Measurements from ENCODE around the gene H1-8. TPM values are rescaled to one million over a fixed set of nuclear protein-coding genes. Genes with fewer than 3 reads are reported as not detected.
A peak's percentile ranks its signal among the peaks of the same experiment; 100 is the strongest.
"Not testable (repeated sequence)": the region's sequence is repeated elsewhere in the genome, so short reads cannot be mapped to it uniquely, and the experiment has no call there.

H1-8 gene
- total and polyA plus RNA-seq, 4 experiments from 2014 or later: not detected

DNA sequence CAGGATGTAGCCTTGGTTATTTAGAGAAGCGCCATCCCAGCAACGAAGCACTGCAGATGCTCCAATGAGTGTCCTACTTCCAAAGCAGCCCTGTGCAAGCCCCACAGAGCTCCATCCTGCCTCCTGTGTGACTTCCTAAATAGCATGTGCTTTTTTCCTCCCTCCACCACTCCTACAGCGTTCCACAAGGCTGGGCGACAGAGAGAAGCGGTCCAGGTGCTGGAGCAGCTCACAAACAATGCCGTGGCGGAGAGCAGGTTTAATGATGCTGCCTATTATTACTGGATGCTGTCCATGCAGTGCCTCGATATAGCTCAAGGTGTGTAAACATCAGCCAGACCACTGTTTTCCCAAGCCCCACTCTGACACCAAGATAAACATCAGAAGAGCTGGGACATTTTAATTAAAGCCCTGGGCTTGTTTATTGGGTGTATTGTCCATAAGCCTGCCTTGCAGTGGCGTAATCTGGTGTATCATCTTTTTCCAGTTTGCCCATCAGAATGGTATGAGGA, 36.7 kb upstream of the H1-8 start:
- H3K4me1 Mint-ChIP-seq: peaks cover 0 to 9% (median 5%) of the 10 kb centered on the region in 4 donors
- no peak for DNase-seq
- CTCF ChIA-PET (ENCODE audit: partially characterized antibody): no interaction called here

DNA sequence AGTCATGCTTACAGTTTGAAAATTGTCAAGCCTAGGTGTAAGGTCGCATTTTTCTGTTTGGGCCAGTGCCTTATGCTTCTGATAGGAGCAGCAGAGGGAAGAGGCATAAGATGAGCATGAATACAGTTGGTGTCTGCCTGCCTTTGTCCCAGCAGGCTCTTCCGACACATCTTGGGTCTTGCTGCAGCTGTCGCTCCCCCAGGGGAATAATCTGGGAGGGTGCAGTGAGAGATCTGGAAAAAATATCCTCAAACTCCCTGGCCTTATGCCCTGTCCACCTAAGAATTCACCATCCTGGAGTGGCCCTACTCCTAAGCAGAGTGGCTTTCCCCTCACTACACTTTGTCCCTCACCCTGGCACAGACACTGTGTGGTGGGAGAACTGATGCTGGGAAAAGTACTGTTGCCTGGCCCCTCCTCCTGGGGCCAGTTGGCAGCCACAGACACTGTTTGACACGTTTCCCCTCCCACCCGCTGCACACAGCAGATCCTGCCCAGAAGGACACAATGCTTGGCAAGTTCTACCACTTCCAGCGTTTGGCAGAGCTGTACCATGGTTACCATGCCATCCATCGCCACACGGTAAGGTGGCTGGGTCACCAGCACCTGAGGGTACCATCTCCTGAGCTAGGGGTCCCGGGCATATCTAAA, 35.7 kb upstream of the H1-8 start:
- Histone ChIP-seq H3K9me3 (ENCODE audit: control insufficient read depth in 1 of 2, low read length in 2 of 2) (no peaks in the 10 kb centered on the region), H3K27ac (ENCODE audit: low read depth, low read length) (no peak overlapping the region), H3K4me3 (ENCODE audit: low read length in 2 of 2) (no peak overlapping the region), H3K36me3 (ENCODE audit: insufficient read depth, low read length) (peaks cover 1% of the 10 kb centered on the region), H3K4me1 (ENCODE audit: insufficient read depth, low read length) (no peaks in the 10 kb centered on the region), H3K27me3 (ENCODE audit: insufficient read depth, low read length) (no peaks in the 10 kb centered on the region)
- Mint-ChIP-seq H3K36me3 (peaks cover 2 to 32% of the 10 kb centered on the region in 2 donors), H3K4me3 (no peak overlapping the region), H3K27me3 (no peaks in the 10 kb centered on the region), H3K27ac (peak overlapping the region in 1 of 7 donors; percentile 18), H3K4me1 (peaks cover 0 to 9% (median 5%) of the 10 kb centered on the region in 4 donors), H3K9me3 (no peaks in the 10 kb centered on the region)
- ChIA-PET POLR2A (ENCODE audit: partially characterized antibody) (no interaction called here), CTCF (ENCODE audit: partially characterized antibody) (no interaction called here)
- intact Hi-C loops (cut with micrococcal nuclease): no loop called here
- DNase-seq: no peak

More for the DNA sequence above, 36.7 kb upstream of the H1-8 start:
- Histone ChIP-seq H3K4me3 (ENCODE audit: low read length in 2 of 2) (no peak overlapping the region), H3K36me3 (ENCODE audit: insufficient read depth, low read length) (no peaks in the 10 kb centered on the region), H3K27me3 (ENCODE audit: insufficient read depth, low read length) (no peaks in the 10 kb centered on the region), H3K4me1 (ENCODE audit: insufficient read depth, low read length) (no peaks in the 10 kb centered on the region), H3K9me3 (ENCODE audit: control insufficient read depth in 1 of 2, low read length in 2 of 2) (no peaks in the 10 kb centered on the region), H3K27ac (ENCODE audit: low read depth, low read length) (no peak overlapping the region)
- POLR2A ChIA-PET (ENCODE audit: partially characterized antibody): no interaction called here
- no peaks in the 10 kb centered on the region for H3K27me3 Mint-ChIP-seq
- no peaks in the 10 kb centered on the region for H3K9me3 Mint-ChIP-seq
- intact Hi-C loops (cut with micrococcal nuclease): no loop called here
- peaks cover 2 to 33% of the 10 kb centered on the region in 2 donors for H3K36me3 Mint-ChIP-seq
- no peak overlapping the region for H3K27ac Mint-ChIP-seq
- H3K4me3 Mint-ChIP-seq: no peak overlapping the region

DNA sequence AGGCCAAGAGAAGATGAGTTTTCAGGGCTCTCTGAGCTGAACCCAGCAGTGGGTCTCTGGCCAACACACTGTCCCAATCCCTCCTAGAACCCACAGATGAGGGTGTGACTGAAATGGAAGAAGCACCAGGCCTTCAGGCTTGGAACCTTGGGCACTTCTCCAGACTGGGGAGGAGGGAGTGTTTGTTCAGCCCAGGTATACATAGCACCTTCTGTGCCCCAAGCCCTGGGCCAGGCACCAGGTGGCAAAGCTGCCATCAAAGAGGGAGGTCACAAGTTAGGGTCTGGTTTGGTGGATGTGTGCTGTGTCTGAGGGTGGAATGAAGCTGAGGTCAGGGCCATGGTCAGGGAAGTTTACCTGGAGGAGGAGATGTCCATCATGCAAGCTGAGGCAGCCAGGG, 30.4 kb upstream of the H1-8 start:
- H3K9me3 ChIP-seq (ENCODE audit: control insufficient read depth in 1 of 2, low read length in 2 of 2): no peaks in the 10 kb centered on the region
- CTCF ChIA-PET (ENCODE audit: partially characterized antibody): interaction anchor here (0.7 to 2.5 kb wide), 2 partner anchors 22 kb away, joined by 5 to 7 read pairs; no protein-coding TSS in a partner anchor

DNA sequence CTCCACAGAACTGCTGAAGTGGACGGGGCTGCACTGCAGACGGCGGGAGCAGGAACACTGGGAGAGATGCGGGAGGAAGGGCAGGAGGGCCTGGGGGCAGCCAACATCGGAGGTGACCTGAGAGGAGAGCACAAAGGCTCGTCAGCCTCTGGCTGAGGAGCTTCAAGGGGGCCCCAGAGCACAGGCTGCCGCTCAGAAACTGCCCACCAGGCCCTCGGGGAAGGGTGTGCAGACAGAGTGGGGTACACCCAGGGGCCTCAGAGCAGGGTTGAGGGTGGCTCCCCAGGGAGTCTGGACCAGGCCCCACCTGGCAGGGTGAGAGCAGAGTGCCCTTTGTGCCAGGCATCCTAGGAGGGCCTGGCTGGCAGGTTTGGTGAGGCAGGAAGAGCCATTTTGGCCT, 29.3 kb upstream of the H1-8 start:
- CTCF ChIA-PET (ENCODE audit: partially characterized antibody): no interaction called here
- H3K27me3 ChIP-seq (ENCODE audit: insufficient read depth, low read length): no peaks in the 10 kb centered on the region
- Mint-ChIP-seq H3K27ac (peak overlapping the region in 1 of 7 donors; percentile 30), H3K36me3 (peaks cover 9 to 19% of the 10 kb centered on the region in 2 donors), H3K4me1 (peaks cover 0 to 9% (median 6%) of the 10 kb centered on the region in 4 donors), H3K4me3 (no peak overlapping the region), H3K27me3 (no peaks in the 10 kb centered on the region), H3K9me3 (no peaks in the 10 kb centered on the region)
- DNase-seq: no peak
- no peaks in the 10 kb centered on the region for H3K9me3 ChIP-seq (ENCODE audit: control insufficient read depth in 1 of 2, low read length in 2 of 2)
- no peak overlapping the region for H3K4me3 ChIP-seq (ENCODE audit: low read length in 2 of 2)
- POLR2A ChIA-PET (ENCODE audit: partially characterized antibody): no interaction called here
- H3K4me1 ChIP-seq (ENCODE audit: insufficient read depth, low read length): no peaks in the 10 kb centered on the region
- H3K36me3 ChIP-seq (ENCODE audit: insufficient read depth, low read length): peaks cover 4% of the 10 kb centered on the region
- intact Hi-C loops (cut with micrococcal nuclease): no loop called here
- no peak overlapping the region for H3K27ac ChIP-seq (ENCODE audit: low read depth, low read length)

More for the DNA sequence above, 30.4 kb upstream of the H1-8 start:
- H3K36me3 Mint-ChIP-seq: peaks cover 9 to 27% of the 10 kb centered on the region in 2 donors
- peaks cover 0 to 9% (median 6%) of the 10 kb centered on the region in 4 donors for H3K4me1 Mint-ChIP-seq
- no peaks in the 10 kb centered on the region for H3K4me1 ChIP-seq (ENCODE audit: insufficient read depth, low read length)
- POLR2A ChIA-PET (ENCODE audit: partially characterized antibody): interaction anchor here (1.2 to 1.8 kb wide), 2 partner anchors 64 to 93 kb away, joined by 3 to 6 read pairs; no protein-coding TSS in a partner anchor
- DNase-seq: no peak
- no peak overlapping the region for H3K27ac ChIP-seq (ENCODE audit: low read depth, low read length)
- H3K36me3 ChIP-seq (ENCODE audit: insufficient read depth, low read length): peaks cover 4% of the 10 kb centered on the region
- no peak overlapping the region for H3K4me3 ChIP-seq (ENCODE audit: low read length in 2 of 2)
- no peak overlapping the region for H3K4me3 Mint-ChIP-seq
- peak overlapping the region in 3 of 7 donors; percentile 12 to 79 (median 49) for H3K27ac Mint-ChIP-seq
- no peaks in the 10 kb centered on the region for H3K27me3 ChIP-seq (ENCODE audit: insufficient read depth, low read length)
- intact Hi-C loops (cut with micrococcal nuclease): no loop called here
- no peaks in the 10 kb centered on the region for H3K27me3 Mint-ChIP-seq
- no peaks in the 10 kb centered on the region for H3K9me3 Mint-ChIP-seq

DNA sequence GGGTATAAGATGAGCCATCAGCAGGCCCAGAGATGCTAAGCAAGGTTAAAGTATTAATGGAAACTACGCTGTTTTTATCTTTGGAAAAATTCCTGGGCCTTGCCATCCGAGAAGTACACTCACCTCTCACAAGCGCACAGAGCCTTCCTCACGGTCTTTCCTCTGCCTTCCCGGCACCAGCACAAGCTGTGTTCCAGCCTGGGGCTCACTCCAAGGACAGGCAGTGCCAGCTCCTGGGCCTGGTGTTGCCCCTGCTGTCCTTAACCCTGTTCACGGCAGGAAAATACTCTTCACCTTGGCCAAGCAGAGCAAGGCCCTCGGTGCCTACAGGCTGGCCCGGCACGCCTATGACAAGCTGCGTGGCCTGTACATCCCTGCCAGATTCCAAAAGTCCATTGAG, 28.9 kb upstream of the H1-8 start:
- H3K27me3 Mint-ChIP-seq: no peaks in the 10 kb centered on the region
- no peaks in the 10 kb centered on the region for H3K9me3 Mint-ChIP-seq
- intact Hi-C loops (cut with micrococcal nuclease): no loop called here
- H3K27ac Mint-ChIP-seq: peak overlapping the region in 1 of 7 donors; percentile 39
- no peaks in the 10 kb centered on the region for H3K4me1 ChIP-seq (ENCODE audit: insufficient read depth, low read length)
- ChIA-PET POLR2A (ENCODE audit: partially characterized antibody) (no interaction called here), CTCF (ENCODE audit: partially characterized antibody) (no interaction called here)
- H3K27me3 ChIP-seq (ENCODE audit: insufficient read depth, low read length): no peaks in the 10 kb centered on the region
- peak overlapping the region in 1 of 8 donors; percentile 27 for H3K4me3 Mint-ChIP-seq
- H3K36me3 Mint-ChIP-seq: peaks cover 9 to 19% of the 10 kb centered on the region in 2 donors
- H3K27ac ChIP-seq (ENCODE audit: low read depth, low read length): no peak overlapping the region
- H3K4me1 Mint-ChIP-seq: peaks cover 0 to 9% (median 6%) of the 10 kb centered on the region in 4 donors
- peaks cover 4% of the 10 kb centered on the region for H3K36me3 ChIP-seq (ENCODE audit: insufficient read depth, low read length)
- no peak overlapping the region for H3K4me3 ChIP-seq (ENCODE audit: low read length in 2 of 2)
- H3K9me3 ChIP-seq (ENCODE audit: control insufficient read depth in 1 of 2, low read length in 2 of 2): no peaks in the 10 kb centered on the region
- no peak for DNase-seq

DNA sequence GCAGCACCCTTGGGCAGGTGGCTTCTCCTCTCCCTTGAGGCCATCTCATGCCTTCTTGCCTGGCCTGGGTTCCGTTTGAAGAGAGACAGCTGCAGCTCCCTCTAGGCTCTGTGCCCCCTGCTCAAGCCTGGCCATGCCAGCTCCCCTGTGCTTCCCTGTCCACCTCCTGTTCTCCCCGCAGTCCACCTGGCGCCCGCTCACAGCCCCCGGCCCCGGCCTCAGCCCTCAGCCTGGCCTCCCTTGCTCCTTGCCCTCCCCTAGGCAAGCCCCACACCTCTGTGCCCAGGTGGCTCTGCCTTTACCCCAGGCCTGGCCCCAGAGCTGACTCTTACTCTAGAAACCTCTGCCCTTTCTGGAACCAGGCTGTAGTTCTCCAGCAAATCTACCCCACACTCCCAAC, 28.4 kb upstream of the H1-8 start:
- Mint-ChIP-seq H3K4me1 (peaks cover 0 to 9% (median 6%) of the 10 kb centered on the region in 4 donors), H3K27ac (peak overlapping the region in 2 of 7 donors; percentile 16 to 51)
- POLR2A ChIA-PET (ENCODE audit: partially characterized antibody): no interaction called here

DNA sequence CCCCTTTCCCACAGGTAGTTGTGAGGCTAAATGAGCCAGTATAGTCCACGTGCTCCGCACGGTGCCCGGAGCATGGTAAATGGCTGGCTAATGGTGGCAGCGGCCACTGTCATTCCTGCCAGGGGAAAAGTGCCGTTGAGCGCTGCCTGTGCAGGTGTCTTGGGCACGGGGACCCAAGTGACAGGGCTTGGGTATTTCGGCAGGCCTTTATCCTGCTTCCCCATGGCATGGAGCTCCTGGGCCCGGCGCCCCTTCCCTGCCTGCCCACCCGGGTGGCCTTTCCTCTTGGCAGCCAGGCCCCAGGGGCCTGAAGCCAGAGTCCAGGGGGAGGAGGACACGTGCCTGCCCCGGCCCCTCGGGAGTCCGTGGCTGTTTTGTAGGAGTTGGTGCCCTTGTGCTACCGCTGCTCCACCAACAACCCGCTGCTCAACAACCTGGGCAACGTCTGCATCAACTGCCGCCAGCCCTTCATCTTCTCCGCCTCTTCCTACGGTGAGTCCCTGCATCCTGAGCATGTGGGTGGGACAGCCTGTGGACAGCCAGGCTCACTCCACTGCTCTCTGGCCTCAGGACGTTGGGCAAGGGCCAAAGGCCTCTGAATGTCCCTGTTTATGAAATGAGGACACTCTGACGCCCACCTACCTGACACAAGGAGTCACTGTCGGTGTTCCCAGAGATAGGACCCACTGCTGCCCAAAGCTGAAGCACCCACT, 27.7 kb upstream of the H1-8 start:
- H3K4me1 Mint-ChIP-seq; H3K4me1 ChIP-seq (ENCODE audit: insufficient read depth, low read length); H3K4me3 ChIP-seq (ENCODE audit: low read length in 2 of 2); POLR2A ChIA-PET (ENCODE audit: partially characterized antibody); H3K36me3 ChIP-seq (ENCODE audit: insufficient read depth, low read length); intact Hi-C loops (cut with micrococcal nuclease); H3K27ac ChIP-seq (ENCODE audit: low read depth, low read length); H3K9me3 ChIP-seq (ENCODE audit: control insufficient read depth in 1 of 2, low read length in 2 of 2); H3K27me3 ChIP-seq (ENCODE audit: insufficient read depth, low read length); H3K9me3 Mint-ChIP-seq; DNase-seq; H3K27me3 Mint-ChIP-seq; CTCF ChIA-PET (ENCODE audit: partially characterized antibody); H3K4me3 Mint-ChIP-seq: not testable (repeated sequence)
- Mint-ChIP-seq H3K27ac (peak overlapping the region in 2 of 7 donors; percentile 16 to 36), H3K36me3 (peaks cover 9 to 19% of the 10 kb centered on the region in 2 donors)

More for the DNA sequence above, 28.4 kb upstream of the H1-8 start:
- Mint-ChIP-seq H3K9me3 (no peaks in the 10 kb centered on the region), H3K4me3 (no peak overlapping the region), H3K27me3 (no peaks in the 10 kb centered on the region), H3K36me3 (peaks cover 9 to 19% of the 10 kb centered on the region in 2 donors)
- CTCF ChIA-PET (ENCODE audit: partially characterized antibody): no interaction called here
- Histone ChIP-seq H3K27ac (ENCODE audit: low read depth, low read length) (no peak overlapping the region), H3K4me3 (ENCODE audit: low read length in 2 of 2) (no peak overlapping the region), H3K27me3 (ENCODE audit: insufficient read depth, low read length) (no peaks in the 10 kb centered on the region), H3K4me1 (ENCODE audit: insufficient read depth, low read length) (no peaks in the 10 kb centered on the region), H3K36me3 (ENCODE audit: insufficient read depth, low read length) (peaks cover 4% of the 10 kb centered on the region), H3K9me3 (ENCODE audit: control insufficient read depth in 1 of 2, low read length in 2 of 2) (no peaks in the 10 kb centered on the region)
- no peak for DNase-seq
- intact Hi-C loops (cut with micrococcal nuclease): no loop called here
